Measurements from ENCODE around the gene CRYBG1.

Gene CRYBG1

DNA sequence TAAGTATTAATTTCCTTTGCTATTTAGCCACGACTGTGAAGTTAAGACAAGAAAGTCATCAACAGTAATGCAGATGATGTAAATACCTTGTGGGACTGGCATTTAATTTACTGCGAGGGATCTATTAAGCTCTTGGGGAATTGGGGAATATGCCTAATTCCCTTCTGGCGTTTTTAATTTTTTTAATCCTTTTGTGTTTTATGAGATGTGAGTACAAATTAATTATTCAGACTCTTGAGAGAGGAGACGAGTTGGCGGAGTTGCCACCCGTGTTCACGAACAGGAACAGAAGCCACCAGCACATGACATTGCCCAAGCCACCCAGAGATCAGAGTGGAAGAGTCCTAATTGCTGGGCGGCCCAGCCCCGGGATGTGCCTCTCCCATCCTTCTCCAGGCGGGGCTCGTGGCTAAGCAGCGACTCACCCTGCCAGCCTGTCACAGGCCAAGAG lies 533 bp upstream of the CRYBG1 start:
- TF ChIP-seq, protein P1, sequence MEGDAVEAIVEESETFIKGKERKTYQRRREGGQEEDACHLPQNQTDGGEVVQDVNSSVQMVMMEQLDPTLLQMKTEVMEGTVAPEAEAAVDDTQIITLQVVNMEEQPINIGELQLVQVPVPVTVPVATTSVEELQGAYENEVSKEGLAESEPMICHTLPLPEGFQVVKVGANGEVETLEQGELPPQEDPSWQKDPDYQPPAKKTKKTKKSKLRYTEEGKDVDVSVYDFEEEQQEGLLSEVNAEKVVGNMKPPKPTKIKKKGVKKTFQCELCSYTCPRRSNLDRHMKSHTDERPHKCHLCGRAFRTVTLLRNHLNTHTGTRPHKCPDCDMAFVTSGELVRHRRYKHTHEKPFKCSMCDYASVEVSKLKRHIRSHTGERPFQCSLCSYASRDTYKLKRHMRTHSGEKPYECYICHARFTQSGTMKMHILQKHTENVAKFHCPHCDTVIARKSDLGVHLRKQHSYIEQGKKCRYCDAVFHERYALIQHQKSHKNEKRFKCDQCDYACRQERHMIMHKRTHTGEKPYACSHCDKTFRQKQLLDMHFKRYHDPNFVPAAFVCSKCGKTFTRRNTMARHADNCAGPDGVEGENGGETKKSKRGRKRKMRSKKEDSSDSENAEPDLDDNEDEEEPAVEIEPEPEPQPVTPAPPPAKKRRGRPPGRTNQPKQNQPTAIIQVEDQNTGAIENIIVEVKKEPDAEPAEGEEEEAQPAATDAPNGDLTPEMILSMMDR (IDR thresholded peaks at IDR 0.05; ENCODE audit: extremely low read depth, missing control alignments) = no peak
- no peak for DNase-seq (ENCODE audit: low spot score)

DNA sequence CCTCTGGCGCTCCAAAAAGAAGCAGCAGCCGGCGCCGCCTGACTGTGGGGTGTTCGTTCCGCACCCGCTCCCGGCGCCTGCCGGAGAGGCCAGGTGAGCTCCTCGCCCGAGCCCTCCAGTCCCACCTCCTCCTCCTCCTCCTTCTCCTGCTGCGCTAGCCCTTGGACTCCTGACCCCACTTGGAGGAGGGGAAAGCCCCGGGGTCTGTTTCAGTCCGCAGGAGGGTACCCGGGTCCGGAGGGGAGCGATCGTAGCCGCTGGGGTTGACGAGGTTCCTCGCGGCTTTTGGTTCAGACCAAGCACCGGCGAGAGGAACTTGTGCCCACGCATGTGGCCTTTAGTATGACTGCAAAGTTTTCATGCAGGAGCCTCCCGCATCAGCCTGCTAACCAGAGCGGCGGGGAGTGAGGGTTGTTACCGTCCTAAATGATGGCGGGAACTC lies 493 bp downstream of the CRYBG1 start:
- TF ChIP-seq, protein P1 (IDR thresholded peaks at IDR 0.05; ENCODE audit: extremely low read depth, missing control alignments) = no peak
- DNase-seq (ENCODE audit: low spot score) = peak; percentile 63

DNA sequence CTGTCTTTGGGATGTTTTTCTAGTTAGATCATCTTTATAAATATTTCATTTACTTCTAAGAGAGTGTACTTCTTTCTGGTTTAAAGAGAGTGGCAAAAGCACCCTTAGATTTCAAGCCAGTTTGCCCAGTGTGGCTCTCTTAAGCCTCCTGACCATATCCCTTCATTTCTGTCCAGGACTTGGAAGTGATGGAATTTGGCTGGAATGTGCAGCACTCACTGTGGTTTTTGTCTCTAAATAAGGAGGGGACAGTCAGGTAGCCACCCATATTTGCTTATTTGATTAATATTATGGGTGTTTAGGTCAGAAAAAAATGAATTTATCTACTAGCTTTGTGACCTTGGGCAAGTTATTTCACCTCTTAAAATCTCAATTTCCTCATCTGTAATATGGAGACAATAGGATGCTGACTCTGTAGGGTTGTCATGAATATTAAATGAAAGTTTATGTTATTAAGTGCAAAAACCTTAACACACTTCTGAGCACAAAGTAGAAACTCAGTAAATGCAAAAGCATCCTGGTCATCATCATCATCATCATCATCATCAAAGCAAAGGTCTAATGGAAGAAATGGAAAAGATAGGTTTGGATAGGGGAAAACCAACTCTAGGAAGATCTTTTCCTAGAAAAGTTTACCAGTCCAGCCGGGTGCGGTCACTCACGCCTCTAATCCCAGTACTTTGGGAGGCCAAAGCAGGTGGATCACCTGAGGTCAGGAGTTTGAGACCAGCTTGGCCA lies 3.1 kb downstream of the CRYBG1 start:
- no peak for DNase-seq (ENCODE audit: low spot score)
- TF ChIP-seq, protein P1 (IDR thresholded peaks at IDR 0.05; ENCODE audit: extremely low read depth, missing control alignments) = no peak

DNA sequence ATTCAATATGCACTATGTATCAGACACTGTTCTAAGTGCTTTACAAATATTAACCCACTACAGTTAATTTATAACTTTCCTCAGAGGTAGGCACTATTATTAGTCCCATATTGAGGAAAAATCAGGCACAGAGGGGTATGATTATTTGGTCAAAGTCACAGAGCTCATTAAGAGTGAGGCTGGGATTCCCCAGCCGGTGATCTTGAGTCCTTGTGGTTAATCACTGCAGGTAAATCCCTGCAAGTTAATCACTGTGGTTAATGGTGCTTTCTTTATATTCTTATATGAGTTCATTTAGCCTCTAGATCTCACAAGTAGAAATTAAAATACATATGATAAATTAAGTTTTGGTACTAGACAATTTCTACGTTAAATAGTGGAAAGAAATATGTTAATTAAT lies 9.2 kb downstream of the CRYBG1 start:
- DNase-seq (ENCODE audit: low spot score) = no peak
- TF ChIP-seq, protein P1 (IDR thresholded peaks at IDR 0.05; ENCODE audit: extremely low read depth, missing control alignments) = no peak

DNA sequence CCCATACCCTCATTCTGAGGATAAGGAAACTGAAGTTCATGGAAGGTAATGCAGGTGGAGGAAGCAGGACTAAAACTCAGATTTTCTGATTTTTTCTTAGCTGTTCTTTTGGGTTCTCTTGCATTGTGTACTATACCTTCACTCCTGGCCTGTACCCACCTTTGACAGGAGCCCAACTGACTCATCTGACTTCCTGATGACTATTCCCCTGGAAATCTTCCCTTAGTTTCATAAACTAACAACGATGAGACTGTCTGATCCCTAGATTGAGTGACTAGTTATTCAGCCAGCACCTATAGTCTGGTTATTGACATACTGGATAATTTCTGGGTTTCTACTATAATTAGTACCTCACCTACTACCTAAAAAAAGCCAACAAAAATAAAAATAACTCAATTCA lies 10.1 kb downstream of the CRYBG1 start:
- TF ChIP-seq, protein P1 (IDR thresholded peaks at IDR 0.05; ENCODE audit: extremely low read depth, missing control alignments) = no peak
- DNase-seq (ENCODE audit: low spot score) = no peak

DNA sequence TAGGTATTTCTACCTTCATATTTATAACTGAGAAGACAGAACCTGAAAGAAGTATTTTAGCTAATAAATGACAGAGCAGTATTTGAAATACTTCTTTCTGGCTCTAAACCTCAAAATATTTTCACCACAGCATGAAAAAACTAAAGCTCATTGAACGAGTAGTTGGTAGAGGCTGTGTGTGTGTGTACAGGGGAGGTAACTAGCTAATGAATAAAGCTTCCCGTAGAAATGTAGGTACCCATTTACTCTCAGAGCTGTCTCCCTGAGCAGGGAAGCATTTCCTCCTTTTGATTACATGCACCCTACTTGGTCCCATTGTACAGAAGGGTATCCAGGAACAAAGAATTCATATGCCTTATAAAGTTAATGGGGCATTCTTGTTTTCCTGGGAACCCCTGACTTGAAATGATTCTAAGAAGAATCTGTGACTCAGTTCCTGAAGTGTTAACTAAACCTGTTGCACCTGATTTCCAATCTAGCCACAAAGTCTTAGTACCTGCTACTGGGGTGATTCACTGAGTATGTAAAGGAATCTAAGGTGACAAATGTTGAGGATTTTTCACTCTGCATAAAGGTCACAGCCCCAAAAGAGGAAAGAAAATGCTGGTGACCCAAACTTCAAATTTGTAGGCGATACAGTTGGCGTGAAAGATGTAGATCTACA lies 12.5 kb downstream of the CRYBG1 start:
- TF ChIP-seq, protein P1 (IDR thresholded peaks at IDR 0.05; ENCODE audit: extremely low read depth, missing control alignments) = no peak
- no peak for DNase-seq (ENCODE audit: low spot score)

DNA sequence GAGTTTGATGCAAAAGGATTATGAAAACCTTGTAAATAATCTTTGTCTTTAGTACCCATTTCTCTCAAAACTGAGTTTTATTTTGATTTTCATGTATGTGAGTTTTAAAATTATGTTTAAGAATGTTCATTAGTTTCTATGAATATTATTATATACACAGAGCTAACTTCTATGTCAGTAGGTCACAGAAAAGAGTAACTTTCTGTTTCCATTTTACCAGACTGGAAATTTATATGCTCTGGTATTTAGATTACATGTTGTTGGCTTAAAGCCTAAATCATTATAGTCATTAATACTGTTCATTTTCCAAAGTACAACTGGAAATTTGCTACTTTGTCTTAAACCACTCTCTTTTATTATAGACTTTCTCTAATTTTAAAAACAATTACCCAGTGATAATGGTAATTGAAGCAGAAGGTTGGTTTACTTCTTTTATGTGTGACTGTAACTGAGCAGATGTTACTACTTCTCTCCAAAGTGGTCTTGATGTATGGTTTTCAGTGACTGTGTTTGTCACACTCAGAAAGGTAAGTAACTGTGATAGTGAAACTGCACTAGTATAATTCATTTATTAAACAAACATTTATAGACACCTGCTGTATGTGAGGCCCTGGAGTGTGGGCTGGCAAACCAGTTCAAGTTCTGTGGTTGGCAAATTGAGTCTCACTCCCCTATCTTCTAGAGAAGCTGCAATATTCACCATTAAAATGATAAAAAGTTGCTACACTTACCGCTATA lies 13.2 kb downstream of the CRYBG1 start:
- DNase-seq (ENCODE audit: low spot score) = no peak
- TF ChIP-seq, protein P1 (IDR thresholded peaks at IDR 0.05; ENCODE audit: extremely low read depth, missing control alignments) = no peak

All from GM20000 (cell line).